Smooth muscle cell (in vitro differentiated cells): ENCODE results near the gene LMX1B. TPM values are rescaled to one million over a fixed set of nuclear protein-coding genes. Genes with fewer than 3 reads are reported as not detected.

Experiments used
- DNase-seq: peaks from one replicate; lab custom pipeline; 2025; ENCODE audit not compliant: unreplicated experiment; lab: John Stamatoyannopoulos, UW
- H2AFZ ChIP-seq: fragments of 200-600 bp; sonication (generic); 2 replicates; pipeline ENCODE4 v1.6.0; 2016; ENCODE audit warnings: antibody characterized with exemption, low read depth, mild to moderate bottlenecking
- H3F3A ChIP-seq: fragments of 200-600 bp; sonication (generic); 2 replicates; pipeline ENCODE4 v1.6.0; 2017; ENCODE audit warnings: antibody characterized with exemption, low read depth
- H3K27ac ChIP-seq: fragments of 200-600 bp; sonication (generic); 2 replicates; pipeline ENCODE4 v1.5.1; 2016; ENCODE audit warnings: low read depth, mild to moderate bottlenecking
- H3K27me3 ChIP-seq: fragments of 200-600 bp; sonication (generic); 2 replicates; pipeline ENCODE4 v1.6.1; 2016; ENCODE audit warnings: low read depth, mild to moderate bottlenecking
- H3K36me3 ChIP-seq: fragments of 200-600 bp; sonication (generic); 2 replicates; pipeline ENCODE4 v1.5.1; 2016; ENCODE audit warnings: low read depth
- H3K4me1 ChIP-seq: fragments of 200-600 bp; sonication (generic); 2 replicates; pipeline ENCODE4 v1.5.1; 2016; ENCODE audit warnings: low read depth
- H3K4me2 ChIP-seq: fragments of 200-600 bp; sonication (generic); 2 replicates; pipeline ENCODE4 v1.6.0; 2016; ENCODE audit warnings: mild to moderate bottlenecking
- H3K4me3 ChIP-seq: fragments of 200-600 bp; sonication (generic); 2 replicates; pipeline ENCODE4 v1.5.1; 2016; ENCODE audit warnings: mild to moderate bottlenecking
- H3K79me2 ChIP-seq: fragments of 200-600 bp; sonication (generic); 2 replicates; pipeline ENCODE4 v1.6.0; 2016; ENCODE audit warnings: low read depth, mild to moderate bottlenecking
- H3K9ac ChIP-seq: fragments of 200-600 bp; sonication (generic); 2 replicates; pipeline ENCODE4 v1.6.0; 2016; ENCODE audit warnings: low read depth
- H3K9me3 ChIP-seq: fragments of 200-600 bp; sonication (generic); replicated peaks from 2 replicates; pipeline ENCODE4 v1.5.1; 2016; ENCODE audit warnings: low read depth
- H4K20me1 ChIP-seq: fragments of 200-600 bp; sonication (generic); 2 replicates; pipeline ENCODE4 v1.6.0; 2016; ENCODE audit warnings: low read depth
- CTCF ChIP-seq: fragments of 200-600 bp; sonication (generic); IDR thresholded peaks from 2 replicates; pipeline ENCODE4 v1.5.1; 2017; ENCODE audit warnings: borderline replicate concordance, mild to moderate bottlenecking, antibody characterized with exemption; ENCODE audit not compliant: insufficient read depth, poor library complexity, severe bottlenecking
- WGBS: methylation state at CpG from one replicate; pipeline ENCODE4 v1.1.7; 2016; ENCODE audit warnings: low lambda C conversion rate; 5-methylcytosine and 5-hydroxymethylcytosine counted together
- polyA plus RNA-seq: library from polyadenylated mRNA; unstranded; fragments of >200 nt; fragmentation: Nextera tagmentation; extraction: Ambion mirVana; gene quantifications from 2 replicates; pipeline ENCODE4 v1.2.1, GENCODE V29; 2016
- total RNA-seq: library from RNA; depleted of rRNA; stranded (reverse); fragments of >200 nt; gene quantifications from 2 replicates; pipeline ENCODE4 v1.2.3, GENCODE V29; 2014

LMX1B gene
- total and polyA plus RNA-seq, 2 experiments from 2014 or later: not detected

DNA sequence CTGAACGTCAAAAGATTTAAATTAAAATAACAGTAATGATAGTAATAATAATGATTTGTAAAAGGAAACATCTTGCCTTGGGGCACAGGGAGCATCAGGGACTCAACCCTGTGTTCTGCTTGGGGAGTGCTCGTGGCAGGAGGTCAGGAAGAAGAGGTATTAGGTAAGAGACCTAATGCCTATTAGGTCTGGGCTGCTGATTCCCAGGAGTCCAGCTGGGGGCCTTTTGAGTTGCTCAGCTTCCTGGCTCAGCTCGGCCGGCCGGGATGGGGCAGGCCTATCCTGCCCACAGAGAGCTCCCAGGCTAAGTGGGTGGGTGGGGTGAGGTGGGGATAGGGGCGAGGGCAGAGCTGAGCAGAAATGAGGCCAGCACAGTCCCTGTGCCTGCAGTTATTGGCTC is 17.5 kb downstream of the LMX1B start:
- no peaks in the 10 kb centered on the region for H3F3A ChIP-seq
- H3K27ac ChIP-seq: no peak overlapping the region
- DNase-seq: no peak
- H3K36me3 ChIP-seq: no peaks in the 10 kb centered on the region
- no peaks in the 10 kb centered on the region for H3K79me2 ChIP-seq
- no peak overlapping the region for H3K9ac ChIP-seq
- WGBS: 5% methylated on average over 6 of the region's 6 CpGs
- H3K4me3 ChIP-seq: no peak overlapping the region
- no peaks in the 10 kb centered on the region for H3K9me3 ChIP-seq
- H4K20me1 ChIP-seq: no peaks in the 10 kb centered on the region
- peaks cover 100% of the 10 kb centered on the region for H3K27me3 ChIP-seq
- peaks cover 5% of the 10 kb centered on the region for H3K4me1 ChIP-seq
- no peak overlapping the region for H3K4me2 ChIP-seq
- TF ChIP-seq CTCF: no peak
- H2AFZ ChIP-seq: no peak overlapping the region

GRCh38 chr9:126633881-126634558 is 20.3 kb downstream of the LMX1B start:
- no peak overlapping the region for H3K4me3 ChIP-seq
- no peak overlapping the region for H3K27ac ChIP-seq
- no peaks in the 10 kb centered on the region for H3F3A ChIP-seq
- H3K79me2 ChIP-seq: no peaks in the 10 kb centered on the region
- no peaks in the 10 kb centered on the region for H3K9me3 ChIP-seq
- no peak overlapping the region for H3K9ac ChIP-seq
- no peaks in the 10 kb centered on the region for H4K20me1 ChIP-seq
- 81% methylated on average over 17 of the region's 17 CpGs for WGBS
- DNase-seq: no peak
- H2AFZ ChIP-seq: no peak overlapping the region
- H3K27me3 ChIP-seq: peaks cover 100% of the 10 kb centered on the region
- TF ChIP-seq CTCF: no peak
- no peak overlapping the region for H3K4me2 ChIP-seq
- peaks cover 11% of the 10 kb centered on the region for H3K4me1 ChIP-seq
- no peaks in the 10 kb centered on the region for H3K36me3 ChIP-seq

GRCh38 chr9:126635061-126635460 is 21.3 kb downstream of the LMX1B start:
- Histone ChIP-seq H3K36me3 (no peaks in the 10 kb centered on the region), H2AFZ (no peak overlapping the region), H3K4me1 (peaks cover 12% of the 10 kb centered on the region), H3K9ac (no peak overlapping the region), H3K27me3 (peaks cover 100% of the 10 kb centered on the region), H3F3A (no peaks in the 10 kb centered on the region), H3K4me2 (no peak overlapping the region), H3K27ac (no peak overlapping the region), H3K79me2 (no peaks in the 10 kb centered on the region), H3K9me3 (no peaks in the 10 kb centered on the region), H4K20me1 (no peaks in the 10 kb centered on the region), H3K4me3 (no peak overlapping the region)
- no peak for DNase-seq
- no peak for TF ChIP-seq CTCF
- 81% methylated on average over 8 of the region's 8 CpGs for WGBS

GRCh38 chr9:126635661-126636439 is 22.1 kb downstream of the LMX1B start:
- no peak for TF ChIP-seq CTCF
- no peak overlapping the region for H3K4me2 ChIP-seq
- no peaks in the 10 kb centered on the region for H3K36me3 ChIP-seq
- no peaks in the 10 kb centered on the region for H4K20me1 ChIP-seq
- no peaks in the 10 kb centered on the region for H3K9me3 ChIP-seq
- no peak overlapping the region for H3K9ac ChIP-seq
- H2AFZ ChIP-seq: no peak overlapping the region
- WGBS: 73% methylated on average over 3 of the region's 3 CpGs
- no peak overlapping the region for H3K4me3 ChIP-seq
- no peak for DNase-seq
- H3F3A ChIP-seq: no peaks in the 10 kb centered on the region
- peaks cover 11% of the 10 kb centered on the region for H3K4me1 ChIP-seq
- H3K79me2 ChIP-seq: no peaks in the 10 kb centered on the region
- no peak overlapping the region for H3K27ac ChIP-seq
- peaks cover 100% of the 10 kb centered on the region for H3K27me3 ChIP-seq
